K562 (cell line): ENCODE results near the gene PRR11. TPM values are rescaled to one million over a fixed set of nuclear protein-coding genes. Genes with fewer than 3 reads are reported as not detected.

Experiments used
- ATF1 ChIP-seq, 2 experiments: fragments of 450-650 bp in 1 of 2; IDR thresholded peaks; 2 replicates each; pipeline ENCODE4 v1.6.1; 2016; ENCODE audit warnings: missing compliant biosample characterization in 1 of 2, missing genetic modification characterization in 1 of 2
- BHLHE40 ChIP-seq: IDR thresholded peaks from 2 replicates; pipeline ENCODE4 v1.6.1; 2011; ENCODE audit warnings: low read length, improper control_type of control experiment
- ERF ChIP-seq: fragments of 450-650 bp; formaldehyde crosslinking; IDR thresholded peaks from 2 replicates; pipeline ENCODE4 v1.4.0; 2020; ENCODE audit warnings: mild to moderate bottlenecking, mixed read lengths
- FOXA3 ChIP-seq, 2 experiments: fragments of 450-650 bp in 1 of 2; sonication (generic) in 1 of 2; formaldehyde crosslinking; IDR thresholded peaks in 1 of 2; conservative IDR thresholded peaks in 1 of 2; 2 replicates each; pipeline versions ENCODE4 v1.4.0 to v1.8.0; 2020 to 2022; ENCODE audit warnings: mild to moderate bottlenecking in 2 of 2, missing genetic modification reagents in 1 of 2
- MBD1 ChIP-seq: fragments of 250-450 bp; sonication (Bioruptor Pico); IDR thresholded peaks from 2 replicates; pipeline ENCODE4 v1.8.0; 2022; ENCODE audit warnings: inconsistent platforms
- MCM5 ChIP-seq: fragments of 450-650 bp; IDR thresholded peaks from 2 replicates; pipeline ENCODE4 v1.6.1; 2016; ENCODE audit warnings: low read depth
- POLR2B ChIP-seq: fragments of 450-650 bp; IDR thresholded peaks from 2 replicates; pipeline ENCODE4 v1.6.1; 2018; ENCODE audit warnings: low read depth; ENCODE audit not compliant: partially characterized antibody
- SNRNP70 ChIP-seq: fragments of 200-400 bp; formaldehyde crosslinking; optimal IDR thresholded peaks from 2 replicates; pipeline ENCODE3; 2017; ENCODE audit warnings: low read depth, low read length
- TAF15 ChIP-seq: fragments of 200-400 bp; formaldehyde crosslinking; IDR thresholded peaks from 2 replicates; pipeline ENCODE4 v1.6.1; 2017; ENCODE audit warnings: mild to moderate bottlenecking, low read depth, low read length, moderate library complexity
- TCF15 ChIP-seq: fragments of 250-450 bp; sonication (Bioruptor Pico); IDR thresholded peaks from 2 replicates; pipeline ENCODE4 v1.8.0; 2022; ENCODE audit warnings: moderate library complexity, mild to moderate bottlenecking, inconsistent platforms
- TCF7 ChIP-seq: sonication (generic); IDR thresholded peaks from 2 replicates; pipeline ENCODE4 v1.6.1; 2016; ENCODE audit warnings: antibody characterized with exemption, borderline replicate concordance
- ZNF644 ChIP-seq: fragments of 200-800 bp; sonication (Bioruptor generic); IDR thresholded peaks from 2 replicates; pipeline ENCODE4 v1.6.1; 2016; ENCODE audit warnings: low read depth, missing genetic modification characterization, missing compliant biosample characterization
- ZNF766 ChIP-seq: fragments of 200-800 bp; sonication (Bioruptor generic); conservative IDR thresholded peaks from 2 replicates; pipeline ENCODE4 v1.6.1; 2016; ENCODE audit warnings: missing genetic modification characterization, missing compliant biosample characterization
- polyA plus RNA-seq, 8 experiments: library from polyadenylated mRNA; depleted of rRNA in 4 of 8; stranded (reverse) in 5 of 8; unstranded in 3 of 8; fragments of >200 nt; fragmentation: Nextera tagmentation in 2 of 8; fragmentation: Illumina TruSeq in 1 of 8; extraction: Ambion mirVana in 2 of 8; extraction: Trizol in 1 of 8; gene quantifications; 2 replicates each; pipeline versions ENCODE4 v1.2.1 to v1.2.3, GENCODE V29; 2011 to 2014; ENCODE audit warnings: inconsistent platforms in 1 of 8, missing spikeins in 1 of 8
- total RNA-seq, 7 experiments: library from RNA; depleted of rRNA in 6 of 7; stranded (reverse); fragments of >200 nt in 6 of 7; fragmentation: Illumina TruSeq in 2 of 7; extraction: Trizol in 2 of 7; gene quantifications; 2 replicates each; pipeline versions ENCODE4 v1.2.1 to v1.2.3, GENCODE V29; 2011 to 2021; ENCODE audit warnings: low replicate concordance in 1 of 7
- TF ChIP-seq, protein P1 (sequence below), 3 experiments: fragments of 200-800 bp in 1 of 3; sonication (Bioruptor generic) in 1 of 3; sonication (generic) in 1 of 3; formaldehyde crosslinking in 1 of 3; IDR thresholded peaks; 2 replicates each; pipeline versions ENCODE4 v1.6.1 to v1.8.0; 2016 to 2022; ENCODE audit warnings: mild to moderate bottlenecking in 2 of 3, missing compliant biosample characterization in 2 of 3, missing genetic modification characterization in 2 of 3, missing genetic modification reagents in 1 of 3
- TF ChIP-seq, protein P2 (sequence below): fragments of 450-650 bp; IDR thresholded peaks from 2 replicates; pipeline ENCODE4 v1.6.1; 2014; ENCODE audit warnings: low read depth, mild to moderate bottlenecking, moderate library complexity, borderline replicate concordance
- TF ChIP-seq, protein P3 (sequence below): sonication (generic); formaldehyde crosslinking; IDR thresholded peaks from 2 replicates; pipeline ENCODE4 v1.8.0; 2023; ENCODE audit warnings: missing genetic modification reagents, mild to moderate bottlenecking, borderline replicate concordance

Gene PRR11
- total and polyA plus RNA-seq, 9 of the 15 experiments (the other 6 are each of a cell fraction or from before 2014, with no cell fraction given): 13.3 to 75.2 (median 46.4) TPM

DNA sequence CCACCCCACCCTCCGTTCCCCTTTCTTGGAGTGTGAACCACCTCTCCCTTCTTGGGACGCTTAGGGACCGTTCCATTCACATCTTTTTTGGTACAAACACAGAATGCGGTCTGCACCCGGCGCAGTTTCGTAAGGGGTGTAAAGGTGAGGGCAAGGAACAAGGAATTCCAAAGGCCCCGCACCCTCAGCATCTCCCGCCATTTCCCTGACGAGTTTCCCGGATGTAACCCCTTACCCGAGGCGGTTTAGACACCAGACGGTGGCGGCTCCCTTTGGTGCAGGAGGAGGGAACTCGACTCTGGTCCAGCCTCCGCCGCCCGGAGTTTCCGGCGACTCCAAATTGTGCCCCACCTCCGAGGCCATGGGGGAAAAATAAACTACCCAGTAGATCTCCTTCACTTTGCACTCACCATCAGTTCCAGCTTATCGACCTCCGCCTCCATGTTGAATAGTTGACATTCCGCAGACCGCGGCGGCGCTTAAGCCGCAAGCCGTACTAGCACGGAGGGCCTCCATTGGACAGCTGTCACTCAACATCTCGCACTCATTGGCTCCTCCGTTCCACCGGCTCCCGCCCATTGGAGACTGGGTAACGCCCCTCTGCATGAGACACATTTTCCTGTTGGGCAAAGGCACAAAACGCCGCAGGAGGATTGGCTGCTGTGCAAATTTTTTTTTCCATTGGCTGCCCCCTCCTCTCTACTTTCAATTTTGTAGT lies 666 bp upstream of the PRR11 start, which contains the start of gene SKA2 (continued):
- TF ChIP-seq, protein P1, sequence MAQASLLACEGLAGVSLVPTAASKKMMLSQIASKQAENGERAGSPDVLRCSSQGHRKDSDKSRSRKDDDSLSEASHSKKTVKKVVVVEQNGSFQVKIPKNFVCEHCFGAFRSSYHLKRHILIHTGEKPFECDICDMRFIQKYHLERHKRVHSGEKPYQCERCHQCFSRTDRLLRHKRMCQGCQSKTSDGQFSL (CRISPR knock-in tag; IDR thresholded peaks at IDR 0.05): no peak
- TF ChIP-seq, protein P1 (tag; IDR thresholded peaks at IDR 0.05): no peak
- TF ChIP-seq ATF1 (CRISPR knock-in tag; IDR thresholded peaks at IDR 0.05): no peak
- no peak for TF ChIP-seq ATF1 (tag; IDR thresholded peaks at IDR 0.05)
- no peak for TF ChIP-seq TCF15 (CRISPR knock-in tag)
- TF ChIP-seq FOXA3 (CRISPR knock-in tag; conservative IDR thresholded peaks at IDR 0.05 in 1 of 2, IDR thresholded peaks at IDR 0.05 in 1 of 2): no peak
- TF ChIP-seq TCF7: no peak
- no peak for TF ChIP-seq TAF15
- TF ChIP-seq ZNF644 (tag): 0 out of 2 replicates have a peak, but pooled peaks have one; percentile 78
- TF ChIP-seq MCM5: no peak
- TF ChIP-seq, protein P2, sequence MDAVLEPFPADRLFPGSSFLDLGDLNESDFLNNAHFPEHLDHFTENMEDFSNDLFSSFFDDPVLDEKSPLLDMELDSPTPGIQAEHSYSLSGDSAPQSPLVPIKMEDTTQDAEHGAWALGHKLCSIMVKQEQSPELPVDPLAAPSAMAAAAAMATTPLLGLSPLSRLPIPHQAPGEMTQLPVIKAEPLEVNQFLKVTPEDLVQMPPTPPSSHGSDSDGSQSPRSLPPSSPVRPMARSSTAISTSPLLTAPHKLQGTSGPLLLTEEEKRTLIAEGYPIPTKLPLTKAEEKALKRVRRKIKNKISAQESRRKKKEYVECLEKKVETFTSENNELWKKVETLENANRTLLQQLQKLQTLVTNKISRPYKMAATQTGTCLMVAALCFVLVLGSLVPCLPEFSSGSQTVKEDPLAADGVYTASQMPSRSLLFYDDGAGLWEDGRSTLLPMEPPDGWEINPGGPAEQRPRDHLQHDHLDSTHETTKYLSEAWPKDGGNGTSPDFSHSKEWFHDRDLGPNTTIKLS: peak; percentile 38; the same call in 1 of the 2 replicates
- no peak for TF ChIP-seq MBD1 (CRISPR knock-in tag)
- TF ChIP-seq BHLHE40: no peak
- no peak for TF ChIP-seq SNRNP70
- TF ChIP-seq, protein P3, sequence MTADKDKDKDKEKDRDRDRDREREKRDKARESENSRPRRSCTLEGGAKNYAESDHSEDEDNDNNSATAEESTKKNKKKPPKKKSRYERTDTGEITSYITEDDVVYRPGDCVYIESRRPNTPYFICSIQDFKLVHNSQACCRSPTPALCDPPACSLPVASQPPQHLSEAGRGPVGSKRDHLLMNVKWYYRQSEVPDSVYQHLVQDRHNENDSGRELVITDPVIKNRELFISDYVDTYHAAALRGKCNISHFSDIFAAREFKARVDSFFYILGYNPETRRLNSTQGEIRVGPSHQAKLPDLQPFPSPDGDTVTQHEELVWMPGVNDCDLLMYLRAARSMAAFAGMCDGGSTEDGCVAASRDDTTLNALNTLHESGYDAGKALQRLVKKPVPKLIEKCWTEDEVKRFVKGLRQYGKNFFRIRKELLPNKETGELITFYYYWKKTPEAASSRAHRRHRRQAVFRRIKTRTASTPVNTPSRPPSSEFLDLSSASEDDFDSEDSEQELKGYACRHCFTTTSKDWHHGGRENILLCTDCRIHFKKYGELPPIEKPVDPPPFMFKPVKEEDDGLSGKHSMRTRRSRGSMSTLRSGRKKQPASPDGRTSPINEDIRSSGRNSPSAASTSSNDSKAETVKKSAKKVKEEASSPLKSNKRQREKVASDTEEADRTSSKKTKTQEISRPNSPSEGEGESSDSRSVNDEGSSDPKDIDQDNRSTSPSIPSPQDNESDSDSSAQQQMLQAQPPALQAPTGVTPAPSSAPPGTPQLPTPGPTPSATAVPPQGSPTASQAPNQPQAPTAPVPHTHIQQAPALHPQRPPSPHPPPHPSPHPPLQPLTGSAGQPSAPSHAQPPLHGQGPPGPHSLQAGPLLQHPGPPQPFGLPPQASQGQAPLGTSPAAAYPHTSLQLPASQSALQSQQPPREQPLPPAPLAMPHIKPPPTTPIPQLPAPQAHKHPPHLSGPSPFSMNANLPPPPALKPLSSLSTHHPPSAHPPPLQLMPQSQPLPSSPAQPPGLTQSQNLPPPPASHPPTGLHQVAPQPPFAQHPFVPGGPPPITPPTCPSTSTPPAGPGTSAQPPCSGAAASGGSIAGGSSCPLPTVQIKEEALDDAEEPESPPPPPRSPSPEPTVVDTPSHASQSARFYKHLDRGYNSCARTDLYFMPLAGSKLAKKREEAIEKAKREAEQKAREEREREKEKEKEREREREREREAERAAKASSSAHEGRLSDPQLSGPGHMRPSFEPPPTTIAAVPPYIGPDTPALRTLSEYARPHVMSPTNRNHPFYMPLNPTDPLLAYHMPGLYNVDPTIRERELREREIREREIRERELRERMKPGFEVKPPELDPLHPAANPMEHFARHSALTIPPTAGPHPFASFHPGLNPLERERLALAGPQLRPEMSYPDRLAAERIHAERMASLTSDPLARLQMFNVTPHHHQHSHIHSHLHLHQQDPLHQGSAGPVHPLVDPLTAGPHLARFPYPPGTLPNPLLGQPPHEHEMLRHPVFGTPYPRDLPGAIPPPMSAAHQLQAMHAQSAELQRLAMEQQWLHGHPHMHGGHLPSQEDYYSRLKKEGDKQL (CRISPR knock-in tag): 0 out of 2 replicates have a peak, but pooled peaks have one; percentile 80
- TF ChIP-seq POLR2B: peak; percentile 69
- 0 out of 2 replicates have a peak, but pooled peaks have one; percentile 56 for TF ChIP-seq ZNF766
- no peak for TF ChIP-seq ERF (CRISPR knock-in tag)
